Activated T-cell treated with anti-CD3 and anti-CD28 coated beads, Interleukin-2, amount 50 U/mL, for 4 hours (primary cell): ENCODE measurements around the gene CTU2. TPM values are rescaled to one million over a fixed set of nuclear protein-coding genes. Genes with fewer than 3 reads are reported as not detected.

Experiments
- ATAC-seq, 2 donors: fragments of 200-7000 bp; cut with Tn5 transposase; one replicate each; pipeline ENCODE4 v1.10.0; 2021
- DNase-seq: peaks from one replicate; pipeline ENCODE4 v3.0.0-alpha.2; 2020
- H3K27me3 Mint-ChIP-seq: one replicate; pipeline ENCODE4 v1.8.0; 2021; ENCODE audit warnings: low read depth, mixed read lengths
- H3K36me3 Mint-ChIP-seq: one replicate; pipeline ENCODE4 v1.8.0; 2022; ENCODE audit warnings: mixed read lengths; ENCODE audit not compliant: insufficient read depth
- H3K4me1 Mint-ChIP-seq: one replicate; pipeline ENCODE4 v1.8.0; 2021; ENCODE audit warnings: low read depth, mixed read lengths
- H3K4me3 Mint-ChIP-seq: one replicate; pipeline ENCODE4 v1.8.0; 2021; ENCODE audit warnings: mild to moderate bottlenecking, moderate library complexity, mixed read lengths
- H3K9me3 Mint-ChIP-seq: one replicate; pipeline ENCODE4 v1.8.0; 2021; ENCODE audit warnings: mixed read lengths
- total RNA-seq, 3 donors: library from RNA; stranded (reverse); gene quantifications; one replicate each; pipeline ENCODE4 v1.2.1, GENCODE V29; 2021

CTU2 gene
- total RNA-seq, 3 donors from 2014 or later = 96.8 to 129 (median 116) TPM

DNA sequence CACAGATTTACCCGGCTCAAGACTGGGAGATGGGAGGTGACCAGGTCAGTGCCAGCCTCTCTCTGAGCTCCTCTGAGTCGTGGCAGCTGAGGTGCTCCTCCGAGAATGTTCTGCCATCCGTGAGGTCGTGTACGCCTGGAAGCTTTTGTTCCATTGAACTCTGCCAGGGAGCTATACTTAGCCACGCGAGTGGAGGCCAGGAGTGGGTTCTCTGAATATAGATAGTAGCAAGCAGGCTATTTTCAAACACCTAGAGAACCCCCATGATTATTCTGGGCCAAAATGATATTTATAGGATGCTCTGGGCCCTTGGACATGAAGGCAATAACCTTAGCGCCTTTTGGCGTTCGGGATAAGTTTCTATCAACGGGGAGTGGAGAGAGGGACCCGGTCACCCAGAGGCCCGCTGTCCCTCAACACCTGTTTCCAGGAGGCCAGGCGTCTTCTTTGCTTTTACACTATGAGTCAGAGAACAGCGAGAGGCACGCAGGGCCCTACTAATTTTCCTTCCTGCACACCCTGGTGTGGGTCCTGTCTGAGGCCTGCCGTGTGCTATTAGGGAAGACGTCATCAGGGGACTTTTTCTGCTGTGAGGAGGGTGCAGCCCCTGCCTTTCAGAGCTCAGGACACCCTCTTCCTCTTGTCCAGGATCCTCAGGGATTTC lies 32.5 kb upstream of the CTU2 start:
- H3K4me1 Mint-ChIP-seq = no peaks in the 10 kb centered on the region
- H3K9me3 Mint-ChIP-seq = no peaks in the 10 kb centered on the region
- no peak overlapping the region for H3K4me3 Mint-ChIP-seq
- peaks cover 1% of the 10 kb centered on the region for H3K36me3 Mint-ChIP-seq
- ATAC-seq = no peak
- H3K27me3 Mint-ChIP-seq = no peaks in the 10 kb centered on the region
- DNase-seq = no peak

DNA sequence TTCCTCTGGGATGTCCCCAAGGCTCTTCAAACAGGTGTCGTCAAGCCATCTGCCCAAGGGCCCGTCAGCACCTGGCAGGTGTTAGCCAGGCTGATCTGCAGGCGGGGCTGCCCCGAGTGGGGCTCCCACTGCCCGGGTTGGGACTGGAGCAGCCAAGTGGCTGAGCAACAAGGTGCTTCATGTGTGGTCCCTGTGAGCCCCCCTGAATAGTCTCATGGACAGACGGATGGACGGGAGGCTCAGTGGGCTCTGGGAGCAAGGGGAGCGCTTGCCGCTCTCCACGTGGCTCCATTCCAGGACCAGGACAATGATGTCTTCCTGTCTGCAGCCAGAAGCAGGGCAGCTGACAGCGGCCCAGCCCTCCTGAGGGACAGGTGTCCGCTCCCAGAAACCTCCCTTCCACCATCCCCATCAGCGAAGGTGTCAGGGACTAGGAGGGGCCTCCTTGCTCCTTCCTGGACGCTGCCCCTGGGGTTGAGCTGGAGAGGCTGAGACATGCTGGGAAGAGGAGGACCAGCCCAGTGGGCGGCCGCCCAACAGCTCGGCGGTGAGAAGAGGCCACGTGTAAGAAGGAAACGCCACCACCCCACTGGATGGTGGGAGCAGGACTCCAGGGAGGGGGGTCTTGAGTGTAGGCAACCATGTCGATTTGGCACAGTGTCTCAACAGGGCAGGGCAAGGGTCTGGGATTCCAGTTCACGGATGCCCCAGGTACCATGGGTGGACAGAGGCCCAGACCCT lies 29.6 kb upstream of the CTU2 start:
- DNase-seq = no peak

DNA sequence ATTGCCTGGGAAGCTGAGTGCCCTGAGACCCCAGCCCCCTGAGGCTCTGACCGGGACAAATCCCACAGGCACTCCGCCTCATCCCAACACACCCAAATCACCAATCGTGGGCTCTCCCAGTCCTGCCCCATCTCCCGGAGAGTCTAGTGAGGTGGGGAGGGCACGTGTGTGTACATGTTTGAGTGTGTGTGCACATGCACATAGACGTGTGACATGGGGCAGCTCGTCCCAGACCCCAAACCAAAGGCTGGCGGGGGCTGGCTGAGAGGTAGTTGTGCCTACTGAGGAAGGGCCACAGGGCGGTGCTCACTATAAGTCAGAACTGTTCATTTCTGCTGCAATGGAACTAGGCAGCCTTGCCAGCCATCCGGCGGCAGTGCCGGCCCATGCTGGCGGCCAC lies 28.6 kb upstream of the CTU2 start:
- H3K4me1 Mint-ChIP-seq = peaks cover 22% of the 10 kb centered on the region
- DNase-seq = no peak
- peaks cover 1% of the 10 kb centered on the region for H3K36me3 Mint-ChIP-seq
- no peaks in the 10 kb centered on the region for H3K9me3 Mint-ChIP-seq
- H3K27me3 Mint-ChIP-seq = no peaks in the 10 kb centered on the region
- H3K4me3 Mint-ChIP-seq = no peak overlapping the region
- no peak for ATAC-seq

More for the DNA sequence above, 29.6 kb upstream of the CTU2 start:
- no peak overlapping the region for H3K4me3 Mint-ChIP-seq
- H3K36me3 Mint-ChIP-seq = peaks cover 1% of the 10 kb centered on the region
- H3K9me3 Mint-ChIP-seq = no peaks in the 10 kb centered on the region
- no peaks in the 10 kb centered on the region for H3K27me3 Mint-ChIP-seq
- H3K4me1 Mint-ChIP-seq = peaks cover 13% of the 10 kb centered on the region
- ATAC-seq = no peak

DNA sequence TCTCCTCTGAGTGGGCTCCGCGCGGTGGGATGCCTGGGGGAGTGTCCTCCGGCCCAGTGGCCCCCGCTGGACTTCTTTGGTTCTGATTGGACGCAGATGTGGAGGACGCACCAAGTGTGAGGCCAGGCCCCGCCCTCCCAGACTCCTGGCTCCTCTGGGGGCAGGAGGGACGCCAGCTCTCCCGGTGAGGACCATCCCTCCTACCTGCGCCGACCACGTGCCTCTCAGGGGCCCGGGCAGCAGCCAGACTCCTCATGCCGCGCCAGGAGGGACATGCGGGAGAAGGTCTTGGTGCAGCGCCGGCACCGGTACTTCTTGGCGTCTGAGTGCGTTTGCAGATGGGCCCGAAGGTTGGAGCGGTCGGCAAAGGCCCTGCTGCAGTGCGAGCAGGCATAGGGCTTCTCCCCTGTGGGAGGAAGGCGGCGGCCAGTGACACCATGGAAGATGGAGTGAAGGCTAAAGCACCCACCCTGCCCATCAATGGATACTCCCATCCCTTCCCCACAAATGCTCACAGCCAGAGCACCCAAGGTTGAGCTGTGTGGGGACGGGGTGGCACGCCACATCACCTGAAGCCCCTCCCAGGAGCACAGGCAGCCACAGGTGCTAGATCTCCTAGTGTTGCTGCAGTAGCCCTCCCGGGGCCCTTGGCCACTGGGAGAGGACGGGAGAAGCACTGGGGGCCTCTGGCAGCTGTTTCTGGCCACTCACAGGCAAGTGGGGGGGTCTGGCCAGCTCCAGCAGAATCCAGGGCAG lies 27.9 kb upstream of the CTU2 start:
- H3K4me3 Mint-ChIP-seq = no peak overlapping the region
- peaks cover 24% of the 10 kb centered on the region for H3K4me1 Mint-ChIP-seq
- H3K9me3 Mint-ChIP-seq = no peaks in the 10 kb centered on the region

DNA sequence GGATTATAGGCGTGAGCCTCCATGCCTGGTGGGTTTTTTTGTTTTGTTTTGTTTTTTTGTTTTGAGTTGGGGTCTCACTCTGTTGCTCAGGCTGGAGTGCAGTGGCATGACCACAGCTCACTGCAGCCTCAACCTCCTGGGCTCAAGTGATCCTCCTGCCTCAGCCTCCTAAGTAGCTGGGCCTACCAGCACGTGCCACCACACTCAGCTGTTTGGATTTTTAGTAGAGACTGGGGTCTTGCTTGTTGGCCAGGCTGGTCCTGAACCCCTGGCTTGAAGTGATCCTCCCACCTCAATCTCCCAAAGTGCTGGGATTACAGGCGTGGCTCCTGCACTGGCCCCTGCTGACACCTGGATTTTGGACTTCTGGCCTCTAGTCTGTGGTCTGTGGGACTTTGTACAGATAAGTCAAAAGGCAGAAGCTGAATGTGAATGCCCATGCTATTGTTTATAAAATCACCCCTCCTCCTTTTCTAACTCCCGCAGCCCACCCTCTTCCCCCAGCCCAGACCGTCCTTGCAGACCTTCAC lies 25.7 kb upstream of the CTU2 start:
- ATAC-seq (no peak), DNase-seq (no peak)
- peaks cover 44% of the 10 kb centered on the region for H3K4me1 Mint-ChIP-seq
- no peak overlapping the region for H3K4me3 Mint-ChIP-seq
- no peaks in the 10 kb centered on the region for H3K9me3 Mint-ChIP-seq
- peaks cover 1% of the 10 kb centered on the region for H3K36me3 Mint-ChIP-seq
- no peaks in the 10 kb centered on the region for H3K27me3 Mint-ChIP-seq

More for the DNA sequence above, 27.9 kb upstream of the CTU2 start:
- DNase-seq = no peak
- H3K36me3 Mint-ChIP-seq = peaks cover 1% of the 10 kb centered on the region
- H3K27me3 Mint-ChIP-seq = no peaks in the 10 kb centered on the region
- ATAC-seq = no peak

- H3K36me3 Mint-ChIP-seq = peaks cover 1% of the 10 kb centered on the region
- no peaks in the 10 kb centered on the region for H3K27me3 Mint-ChIP-seq
- no peaks in the 10 kb centered on the region for H3K9me3 Mint-ChIP-seq
- H3K4me3 Mint-ChIP-seq = peak overlapping the region; percentile 59
- DNase-seq (no peak), ATAC-seq (no peak)
- peaks cover 44% of the 10 kb centered on the region for H3K4me1 Mint-ChIP-seq
These were observed 25.1 kb upstream of the CTU2 start for GRCh38 chr16:88681084-88681680.

- Mint-ChIP-seq H3K4me3 (peak overlapping the region; percentile 59), H3K9me3 (no peaks in the 10 kb centered on the region), H3K4me1 (peaks cover 44% of the 10 kb centered on the region), H3K36me3 (peaks cover 1% of the 10 kb centered on the region), H3K27me3 (no peaks in the 10 kb centered on the region)
- DNase-seq = peak; percentile 48
- ATAC-seq = peak; percentile 64 to 77
These were observed 24.4 kb upstream of the CTU2 start for GRCh38 chr16:88681709-88682451.

GRCh38 chr16:88684569-88685155 lies 21.6 kb upstream of the CTU2 start:
- DNase-seq = no peak
- H3K4me1 Mint-ChIP-seq = peaks cover 57% of the 10 kb centered on the region
- no peaks in the 10 kb centered on the region for H3K36me3 Mint-ChIP-seq
- H3K4me3 Mint-ChIP-seq = peak overlapping the region; percentile 57
- no peaks in the 10 kb centered on the region for H3K9me3 Mint-ChIP-seq
- H3K27me3 Mint-ChIP-seq = no peaks in the 10 kb centered on the region
- ATAC-seq = no peak

- ATAC-seq = peak in 1 of 2 donors; percentile 21
- Mint-ChIP-seq H3K4me1 (peaks cover 59% of the 10 kb centered on the region), H3K9me3 (no peaks in the 10 kb centered on the region), H3K36me3 (no peaks in the 10 kb centered on the region), H3K27me3 (no peaks in the 10 kb centered on the region), H3K4me3 (peak overlapping the region; percentile 81)
- DNase-seq = peak; percentile 62
These were observed 20.9 kb upstream of the CTU2 start for GRCh38 chr16:88685156-88686061.

GRCh38 chr16:88686062-88686438 lies 20.3 kb upstream of the CTU2 start:
- no peaks in the 10 kb centered on the region for H3K36me3 Mint-ChIP-seq

GRCh38 chr16:88686439-88687253 lies 19.7 kb upstream of the CTU2 start, which contains the start of gene SNAI3:
SNAI3 (minus strand) TSS chr16:88686507; CDS start chr16:88686406, 101 bp downstream.
- DNase-seq (peak; percentile 84), ATAC-seq (peak; percentile 76 to 79)
- H3K9me3 Mint-ChIP-seq = no peaks in the 10 kb centered on the region
- no peaks in the 10 kb centered on the region for H3K27me3 Mint-ChIP-seq
- peak within 1 kb of the TSS; percentile 81 for H3K4me3 Mint-ChIP-seq
- no peaks in the 10 kb centered on the region for H3K36me3 Mint-ChIP-seq
- H3K4me1 Mint-ChIP-seq = peaks cover 61% of the 10 kb centered on the region

More at GRCh38 chr16:88686062-88686438, 20.3 kb upstream of the CTU2 start:
- no peaks in the 10 kb centered on the region for H3K27me3 Mint-ChIP-seq
- H3K4me1 Mint-ChIP-seq = peaks cover 61% of the 10 kb centered on the region
- H3K4me3 Mint-ChIP-seq = peak overlapping the region; percentile 81
- ATAC-seq = peak; percentile 38 to 42
- H3K9me3 Mint-ChIP-seq = no peaks in the 10 kb centered on the region
- peak; percentile 43 for DNase-seq

GRCh38 chr16:88687254-88687576 lies 19.1 kb upstream of the CTU2 start:
- Mint-ChIP-seq H3K4me1 (peaks cover 61% of the 10 kb centered on the region), H3K4me3 (no peak overlapping the region)
- ATAC-seq = no peak

More at GRCh38 chr16:88687254-88687576, 19.1 kb upstream of the CTU2 start:
- no peak for DNase-seq
- Mint-ChIP-seq H3K27me3 (no peaks in the 10 kb centered on the region), H3K9me3 (no peaks in the 10 kb centered on the region), H3K36me3 (no peaks in the 10 kb centered on the region)
